NOMO-1 treated with dmso at 0.1 percent for 144 hours (cell line): ENCODE results near the gene CUL9.

Experiments
- DNase-seq: peaks from one replicate; lab custom pipeline; 2025; ENCODE audit not compliant: unreplicated experiment; lab: John Stamatoyannopoulos, UW

The CUL9 gene

DNA sequence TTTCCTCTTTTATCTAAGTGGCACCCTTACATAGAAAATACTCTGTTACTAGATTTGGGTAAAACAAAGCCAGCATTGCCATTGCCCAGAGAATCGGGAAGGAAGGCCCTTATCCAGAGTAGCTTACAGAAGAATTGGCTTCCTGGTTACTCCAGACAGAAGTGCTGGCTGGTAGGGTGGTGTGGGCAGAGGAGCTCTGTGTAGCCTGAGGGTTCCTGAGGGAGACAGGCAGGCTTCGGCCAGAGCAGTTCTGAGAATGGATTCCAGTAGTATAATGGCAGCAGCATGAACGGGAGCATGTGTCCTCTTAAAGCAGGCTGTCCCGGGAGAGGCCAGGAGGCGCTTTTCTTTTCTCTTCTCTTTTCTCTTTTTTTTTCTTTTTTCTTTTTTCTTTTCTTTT lies 11.9 kb downstream of the CUL9 start:
- DNase-seq, result no peak

DNA sequence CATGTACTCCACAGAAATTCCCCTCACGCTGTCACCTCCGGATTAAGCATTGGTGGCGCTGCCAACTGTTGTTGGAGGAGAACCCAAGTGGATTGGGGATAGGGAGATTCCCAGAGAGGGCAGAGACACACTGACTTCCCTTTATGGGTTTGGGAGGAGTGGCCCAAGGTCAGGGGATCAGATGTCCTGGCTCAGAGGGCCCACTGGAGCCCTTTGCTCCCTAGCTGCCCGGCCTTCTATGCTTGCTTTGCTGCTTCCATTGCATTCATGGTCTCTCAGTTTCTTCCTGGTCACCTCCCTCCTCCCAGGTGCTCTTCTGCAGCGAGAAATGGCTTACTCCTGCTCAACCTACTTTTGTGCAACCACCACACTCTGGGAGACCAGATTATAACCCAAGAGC lies 14.3 kb downstream of the CUL9 start:
- no peak for DNase-seq

DNA sequence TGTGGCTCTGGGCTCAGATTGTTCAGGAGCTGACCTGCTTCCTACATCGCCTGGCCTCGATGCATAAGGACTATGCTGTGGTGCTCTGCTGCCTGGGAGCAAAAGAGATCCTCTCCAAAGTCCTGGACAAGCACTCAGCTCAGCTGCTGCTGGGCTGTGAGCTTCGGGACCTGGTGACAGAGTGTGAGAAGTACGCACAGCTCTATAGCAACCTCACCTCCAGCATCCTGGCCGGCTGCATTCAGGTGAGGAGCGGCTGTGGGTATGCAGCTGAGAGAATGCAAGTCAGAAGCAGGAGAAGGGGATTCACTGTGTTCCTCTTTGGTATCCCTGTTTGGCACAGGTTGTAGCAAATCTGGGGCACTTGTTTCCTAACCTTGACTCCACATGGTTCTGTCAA lies 17.9 kb downstream of the CUL9 start:
- DNase-seq, result no peak

DNA sequence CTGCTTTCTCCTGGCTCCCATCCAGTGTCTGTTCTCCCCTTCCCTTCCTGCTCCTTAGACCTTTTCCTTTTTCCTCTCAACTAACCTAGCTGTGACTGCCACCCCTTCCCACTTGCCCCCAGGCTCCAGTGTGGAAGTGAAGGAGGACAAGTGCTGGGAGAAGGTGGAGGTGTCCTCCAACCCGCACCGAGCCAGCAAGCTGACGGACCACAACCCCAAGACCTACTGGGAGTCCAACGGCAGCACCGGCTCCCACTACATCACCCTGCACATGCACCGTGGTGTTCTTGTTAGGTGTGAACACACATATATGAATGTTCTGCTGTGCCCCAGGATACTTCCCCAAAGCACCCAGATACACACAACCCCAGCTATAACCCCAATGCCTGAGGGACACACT lies 18.5 kb downstream of the CUL9 start:
- DNase-seq, result no peak

DNA sequence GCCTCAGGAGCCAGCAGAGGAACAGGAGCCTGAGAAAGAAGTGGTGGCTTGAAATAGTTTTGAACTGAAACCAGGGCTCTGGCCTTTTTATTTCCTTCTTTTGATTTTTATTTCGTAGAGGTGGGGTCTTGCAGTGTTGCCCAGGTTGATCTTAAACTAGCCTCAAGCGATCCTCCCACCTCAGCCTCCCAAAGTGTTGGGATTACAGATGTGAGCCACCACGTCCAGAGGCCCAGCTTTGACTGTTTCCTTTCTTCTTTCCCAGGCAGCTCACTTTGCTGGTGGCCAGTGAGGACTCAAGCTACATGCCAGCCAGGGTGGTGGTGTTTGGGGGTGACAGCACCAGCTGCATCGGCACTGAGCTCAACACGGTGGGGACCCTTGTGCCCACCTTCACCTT lies 20.5 kb downstream of the CUL9 start:
- no peak for DNase-seq

DNA sequence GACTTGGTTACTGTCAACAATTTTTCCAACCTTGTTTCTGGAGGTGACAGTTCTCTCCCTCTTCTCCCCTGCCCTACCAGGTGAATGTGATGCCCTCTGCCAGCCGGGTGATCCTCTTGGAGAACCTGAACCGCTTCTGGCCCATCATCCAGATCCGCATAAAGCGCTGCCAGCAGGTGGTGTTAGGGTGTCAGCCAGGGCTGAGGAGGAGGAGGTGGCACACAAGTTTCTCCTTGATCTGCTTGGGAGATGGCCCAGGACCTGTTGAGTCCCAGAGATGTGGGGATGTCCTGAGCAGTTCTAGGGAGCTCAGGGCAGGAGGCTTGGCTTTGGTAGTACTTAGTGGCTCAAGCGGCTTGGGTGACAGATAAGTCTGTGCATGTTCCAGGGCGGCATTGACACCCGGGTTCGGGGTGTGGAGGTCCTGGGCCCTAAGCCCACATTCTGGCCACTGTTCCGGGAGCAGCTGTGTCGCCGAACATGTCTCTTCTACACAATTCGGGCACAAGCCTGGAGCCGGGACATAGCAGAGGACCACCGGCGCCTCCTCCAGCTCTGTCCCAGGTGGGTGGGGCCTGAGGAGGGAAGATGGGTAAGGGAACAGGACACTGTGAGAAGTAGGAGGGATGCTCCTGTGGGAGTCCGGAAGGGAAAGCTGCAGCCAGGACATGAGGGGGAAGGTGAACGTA lies 21.2 kb downstream of the CUL9 start:
- DNase-seq, result no peak

DNA sequence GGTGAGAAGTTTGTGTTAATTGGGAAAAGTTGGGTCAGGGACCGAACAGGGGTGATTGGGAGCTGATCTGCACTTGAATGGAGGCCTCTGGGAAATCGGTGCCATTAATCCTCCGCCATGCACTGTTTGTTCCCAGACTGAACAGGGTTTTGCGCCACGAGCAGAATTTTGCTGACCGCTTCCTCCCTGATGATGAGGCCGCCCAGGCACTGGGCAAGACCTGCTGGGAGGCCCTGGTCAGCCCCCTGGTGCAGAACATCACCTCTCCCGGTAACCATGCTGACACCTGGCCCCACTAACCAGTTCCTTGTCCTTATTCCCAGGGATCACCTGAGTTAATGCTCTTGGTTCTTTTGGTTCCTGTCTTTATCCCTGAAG lies 21.7 kb downstream of the CUL9 start:
- DNase-seq, result no peak

DNA sequence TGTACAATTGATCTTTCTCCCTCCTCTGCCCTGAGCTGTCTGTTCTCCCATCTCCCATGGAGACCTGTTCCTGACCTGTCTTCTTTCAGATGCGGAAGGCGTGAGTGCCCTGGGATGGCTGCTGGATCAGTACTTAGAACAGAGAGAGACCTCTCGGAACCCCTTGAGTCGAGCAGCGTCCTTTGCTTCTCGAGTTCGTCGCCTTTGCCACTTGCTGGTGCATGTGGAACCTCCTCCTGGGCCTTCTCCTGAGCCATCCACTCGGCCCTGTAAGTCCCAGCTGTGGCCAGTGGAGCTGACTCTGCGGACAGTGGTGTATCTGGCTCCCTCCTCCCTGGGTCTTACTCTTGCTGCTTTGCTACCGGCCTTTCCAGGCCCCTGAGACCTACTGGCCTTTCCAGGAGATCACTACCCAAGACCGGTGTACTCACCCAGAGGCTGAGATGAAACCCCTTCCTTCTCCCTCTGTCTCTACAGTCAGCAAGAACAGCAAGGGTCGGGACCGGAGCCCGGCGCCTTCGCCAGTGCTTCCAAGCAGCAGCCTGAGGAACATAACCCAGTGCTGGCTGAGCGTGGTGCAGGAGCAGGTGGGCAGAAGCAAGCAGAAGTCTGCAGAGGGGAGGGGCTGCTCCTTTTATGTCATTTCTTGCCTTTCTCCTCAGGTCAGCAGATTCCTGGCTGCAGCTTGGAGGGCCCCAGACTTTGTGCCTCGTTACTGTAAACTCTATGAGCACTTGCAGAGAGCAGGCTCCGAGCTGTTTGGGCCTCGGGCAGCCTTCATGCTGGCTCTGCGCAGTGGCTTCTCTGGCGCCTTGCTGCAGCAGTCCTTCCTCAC lies 22.5 kb downstream of the CUL9 start:
- no peak for DNase-seq

DNA sequence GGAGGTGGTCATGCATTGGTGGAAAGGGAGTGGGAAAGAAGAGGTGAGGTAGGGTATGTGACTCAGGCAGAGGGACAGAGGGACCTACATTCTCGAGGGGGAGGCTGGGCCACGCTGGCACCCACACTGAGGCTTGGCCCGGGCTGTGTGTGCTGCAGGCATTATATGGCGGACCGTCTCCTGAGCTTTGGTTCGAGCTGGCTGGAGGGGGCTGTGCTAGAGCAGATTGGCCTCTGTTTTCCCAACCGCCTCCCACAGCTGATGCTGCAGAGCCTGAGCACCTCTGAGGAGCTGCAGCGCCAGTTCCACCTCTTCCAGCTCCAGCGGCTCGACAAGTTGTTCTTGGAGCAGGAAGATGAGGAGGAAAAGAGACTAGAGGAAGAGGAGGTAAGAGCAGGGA lies 23.9 kb downstream of the CUL9 start:
- no peak for DNase-seq

DNA sequence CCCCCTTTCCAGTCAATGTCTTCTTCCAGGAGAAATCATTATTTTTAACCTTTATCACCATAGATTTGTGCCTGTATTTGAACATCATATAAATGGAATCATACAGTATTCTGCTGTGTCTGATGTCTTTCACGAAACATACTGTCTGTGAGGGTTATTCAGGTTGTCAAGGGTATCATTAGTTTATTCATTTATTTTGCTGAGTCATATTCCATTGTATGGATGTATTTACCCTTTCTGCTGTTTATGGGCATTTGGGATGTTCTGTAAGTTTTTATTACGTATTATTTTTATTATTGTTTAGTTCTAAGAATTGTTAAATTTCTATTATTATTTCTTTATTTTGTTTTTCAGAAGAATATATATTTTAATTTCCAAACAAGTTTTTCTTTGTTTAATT lies 25.3 kb downstream of the CUL9 start:
- no peak for DNase-seq

DNA sequence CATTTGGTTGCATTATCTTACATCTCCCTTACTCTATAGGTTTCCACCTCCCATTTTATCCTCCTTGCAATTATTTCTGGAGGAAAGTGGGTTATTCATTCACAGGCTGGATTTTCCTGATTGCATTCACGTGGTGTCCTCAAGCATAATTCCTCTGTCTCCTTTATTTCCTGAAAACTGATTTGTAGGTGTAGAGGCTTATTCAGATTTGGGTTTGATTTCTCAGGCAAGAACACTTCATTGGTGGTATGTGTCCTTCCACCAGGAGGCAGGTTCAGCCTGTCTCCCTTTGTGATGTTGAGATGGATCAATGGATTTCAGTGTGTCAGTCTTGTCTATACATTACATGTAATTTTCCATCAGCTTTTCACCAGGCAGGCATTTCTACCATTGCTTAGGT lies 30.0 kb downstream of the CUL9 start:
- no peak for DNase-seq

DNA sequence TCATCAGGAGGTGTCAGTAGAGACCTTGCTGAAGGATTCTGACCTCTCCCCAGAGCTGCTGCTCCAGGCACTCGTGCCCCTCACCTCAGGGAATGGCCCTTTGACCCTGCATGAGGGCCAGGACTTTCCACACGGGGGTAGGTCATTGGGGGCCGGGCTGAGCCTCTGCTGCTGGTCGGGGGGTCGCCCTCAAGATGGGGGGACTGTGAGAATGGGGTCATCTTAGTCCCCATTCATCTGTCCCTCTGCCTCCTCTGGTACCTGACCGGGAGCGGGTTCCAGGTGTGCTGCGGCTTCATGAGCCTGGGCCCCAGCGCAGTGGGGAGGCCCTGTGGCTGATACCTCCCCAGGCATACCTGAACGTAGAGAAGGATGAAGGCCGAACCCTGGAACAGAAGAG lies 31.4 kb downstream of the CUL9 start:
- DNase-seq, result no peak

DNA sequence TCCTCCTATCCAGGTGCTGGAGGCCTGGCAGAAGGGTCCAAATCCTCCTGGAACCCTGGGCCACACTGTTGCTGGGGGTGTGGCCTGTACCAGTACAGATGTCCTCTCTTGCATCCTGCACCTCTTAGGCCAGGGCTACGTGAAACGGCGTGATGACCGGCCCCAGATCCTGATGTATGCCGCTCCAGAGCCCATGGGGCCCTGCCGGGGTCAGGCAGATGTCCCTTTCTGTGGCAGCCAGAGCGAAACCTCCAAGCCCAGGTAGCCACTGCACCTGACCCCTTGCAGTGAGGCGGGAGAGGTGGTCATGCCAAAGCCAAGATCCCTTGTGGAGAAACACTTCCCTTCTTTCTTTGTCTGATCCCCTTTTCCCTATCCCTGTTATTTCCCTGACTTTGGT lies 33.1 kb downstream of the CUL9 start:
- DNase-seq, result no peak

DNA sequence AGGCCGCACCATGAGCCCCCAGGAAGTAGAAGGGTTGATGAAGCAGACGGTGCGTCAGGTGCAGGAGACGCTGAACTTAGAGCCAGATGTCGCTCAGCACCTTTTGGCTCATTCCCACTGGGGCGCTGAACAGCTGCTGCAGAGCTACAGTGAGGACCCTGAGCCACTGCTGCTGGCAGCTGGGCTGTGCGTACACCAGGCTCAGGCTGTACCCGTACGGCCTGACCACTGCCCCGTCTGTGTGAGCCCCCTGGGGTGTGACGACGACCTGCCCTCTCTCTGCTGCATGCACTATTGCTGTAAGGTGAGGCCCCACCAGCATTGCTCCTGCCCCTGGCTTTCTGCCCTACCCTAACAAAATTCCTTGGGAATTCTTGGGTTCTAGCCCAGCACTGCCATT lies 34.2 kb downstream of the CUL9 start:
- no peak for DNase-seq

DNA sequence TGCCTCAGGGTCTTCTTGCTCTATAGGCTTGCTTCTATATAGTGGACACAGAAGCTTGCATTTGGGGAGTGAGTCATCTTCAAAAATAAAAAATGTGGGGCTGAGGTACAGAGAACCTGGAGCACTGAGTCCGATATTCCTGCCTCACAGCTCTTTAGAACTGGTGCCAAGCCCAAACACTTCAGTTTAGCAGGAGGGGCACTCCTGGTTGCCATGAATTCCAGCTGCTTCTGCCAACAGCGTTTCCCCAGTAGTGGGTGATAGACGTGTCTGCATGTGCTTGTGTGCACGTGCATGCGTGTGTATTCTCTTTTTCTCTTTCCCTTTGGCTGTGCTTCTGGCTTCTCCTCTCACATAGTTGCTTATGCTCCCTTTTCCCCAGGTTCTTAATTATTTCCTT lies 35.4 kb downstream of the CUL9 start:
- no peak for DNase-seq

DNA sequence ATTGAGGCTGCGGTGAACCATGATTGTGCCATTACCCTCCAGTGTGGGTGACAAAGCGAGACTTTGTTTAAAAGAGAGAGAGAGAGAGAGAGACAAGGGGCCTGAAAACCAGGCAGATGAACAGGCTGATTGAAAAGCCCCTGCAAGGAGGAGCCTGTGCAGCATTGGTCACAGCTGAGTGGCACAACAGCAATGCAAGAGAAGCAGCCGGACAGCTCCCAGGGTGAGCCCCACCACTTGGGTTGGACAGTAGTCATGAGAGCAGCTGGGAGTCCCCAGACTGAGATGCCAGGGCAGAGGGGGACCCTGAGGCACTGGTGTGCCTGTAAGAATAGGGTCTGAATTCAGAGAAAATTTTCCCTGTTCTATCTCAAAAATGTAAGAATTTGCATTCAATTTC lies 37.1 kb downstream of the CUL9 start:
- no peak for DNase-seq

DNA sequence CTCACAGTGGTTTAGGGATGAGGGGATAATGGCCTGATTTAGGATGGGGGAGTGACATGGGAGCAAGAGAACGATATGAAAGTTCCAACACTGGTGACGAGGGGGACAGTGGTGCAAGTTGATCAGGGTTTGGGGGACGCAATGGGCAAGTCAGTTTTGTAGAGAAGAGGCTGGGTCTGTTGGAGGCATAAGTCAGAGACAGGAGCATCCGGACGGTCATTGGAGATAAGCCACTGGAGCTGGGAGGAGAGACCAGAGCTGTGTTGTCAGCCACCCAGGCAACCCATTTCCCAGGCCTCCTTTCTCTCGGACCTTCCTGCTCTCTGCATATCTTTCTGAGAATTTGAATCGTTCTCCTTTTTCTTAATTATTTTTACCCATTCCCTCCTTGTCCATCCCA lies 37.8 kb downstream of the CUL9 start:
- no peak for DNase-seq

DNA sequence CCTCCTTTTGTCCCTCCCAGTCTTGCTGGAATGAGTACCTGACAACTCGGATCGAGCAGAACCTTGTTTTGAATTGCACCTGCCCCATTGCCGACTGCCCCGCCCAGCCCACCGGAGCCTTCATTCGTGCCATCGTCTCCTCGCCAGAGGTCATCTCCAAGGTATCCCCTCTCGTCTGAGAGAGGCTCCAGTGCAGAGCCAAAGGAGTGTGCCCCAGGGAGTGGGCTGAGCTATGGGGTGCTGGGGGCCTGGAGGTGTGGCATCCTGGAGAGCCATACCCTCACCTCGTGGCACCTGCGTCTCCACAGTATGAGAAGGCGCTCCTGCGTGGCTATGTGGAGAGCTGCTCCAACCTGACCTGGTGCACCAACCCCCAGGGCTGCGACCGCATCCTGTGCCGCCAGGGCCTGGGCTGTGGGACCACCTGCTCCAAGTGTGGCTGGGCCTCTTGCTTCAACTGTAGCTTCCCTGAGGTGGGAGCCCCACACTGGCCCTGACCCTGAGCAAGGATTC lies 38.5 kb downstream of the CUL9 start:
- DNase-seq, result no peak

DNA sequence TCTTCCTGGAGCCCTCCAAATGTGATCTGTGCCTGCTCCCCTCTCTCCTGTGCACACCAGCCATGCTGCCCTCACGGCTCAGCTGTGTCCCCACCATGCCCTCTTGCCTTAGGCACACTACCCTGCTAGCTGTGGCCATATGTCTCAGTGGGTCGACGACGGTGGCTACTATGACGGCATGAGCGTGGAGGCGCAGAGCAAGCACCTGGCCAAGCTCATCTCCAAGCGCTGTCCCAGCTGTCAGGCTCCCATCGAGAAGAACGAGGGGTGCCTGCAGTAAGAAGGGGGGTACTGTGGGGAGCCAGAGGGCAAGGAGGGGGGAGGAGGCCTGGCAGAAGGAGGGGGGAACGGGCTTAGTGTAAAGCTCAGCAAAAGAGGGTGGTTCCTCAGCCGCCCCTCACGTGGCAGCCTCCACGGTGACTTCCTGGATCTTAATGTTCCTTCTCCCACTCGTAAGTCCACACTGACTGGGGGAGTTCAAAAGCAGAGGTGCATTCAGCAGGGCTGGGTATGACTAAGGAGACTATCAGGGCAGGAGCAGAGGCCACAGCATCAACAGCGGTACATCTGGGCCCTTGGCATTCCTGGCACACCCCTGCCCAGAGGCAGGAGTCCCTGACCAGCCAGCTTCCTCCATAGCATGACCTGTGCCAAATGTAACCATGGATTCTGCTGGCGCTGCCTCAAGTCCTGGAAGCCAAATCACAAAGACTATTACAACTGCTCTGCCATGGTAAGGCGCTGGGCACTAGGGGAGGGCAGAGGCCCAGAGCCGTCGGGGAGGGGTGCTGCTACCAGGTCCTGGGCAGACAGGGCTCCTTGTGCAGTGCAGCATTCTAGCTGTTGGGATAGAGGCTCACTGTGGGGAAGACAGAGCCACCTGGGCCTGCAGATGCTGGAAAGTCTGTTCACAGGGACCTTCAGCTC lies 39.3 kb downstream of the CUL9 start:
- no peak for DNase-seq

DNA sequence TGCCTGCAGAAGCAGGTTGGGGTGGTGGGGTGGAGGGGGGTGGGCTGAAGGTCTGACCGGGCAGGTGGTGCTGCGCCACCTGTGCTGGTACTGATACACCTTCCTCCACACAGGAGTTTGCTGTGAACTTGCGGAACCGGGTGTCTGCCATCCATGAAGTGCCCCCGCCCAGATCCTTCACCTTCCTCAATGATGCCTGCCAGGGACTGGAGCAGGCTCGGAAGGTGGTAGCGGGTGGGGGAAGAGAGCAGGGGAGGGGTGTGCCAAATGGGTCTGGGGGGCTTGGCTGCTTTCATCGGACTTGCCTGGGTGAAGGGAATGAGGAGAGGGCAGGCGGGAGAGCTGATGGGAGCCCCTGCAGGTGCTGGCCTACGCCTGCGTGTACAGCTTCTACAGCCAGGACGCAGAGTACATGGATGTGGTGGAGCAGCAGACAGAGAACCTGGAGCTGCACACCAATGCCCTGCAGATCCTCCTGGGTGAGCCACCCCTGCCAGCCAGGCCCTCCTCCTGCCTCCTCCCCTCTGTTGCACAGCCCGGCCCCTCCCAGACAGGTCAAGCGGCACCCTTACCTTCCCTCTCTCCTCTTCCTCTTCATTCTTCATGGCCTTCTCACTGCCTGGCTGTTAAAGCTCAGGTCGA lies 40.5 kb downstream of the CUL9 start:
- DNase-seq, result no peak

DNA sequence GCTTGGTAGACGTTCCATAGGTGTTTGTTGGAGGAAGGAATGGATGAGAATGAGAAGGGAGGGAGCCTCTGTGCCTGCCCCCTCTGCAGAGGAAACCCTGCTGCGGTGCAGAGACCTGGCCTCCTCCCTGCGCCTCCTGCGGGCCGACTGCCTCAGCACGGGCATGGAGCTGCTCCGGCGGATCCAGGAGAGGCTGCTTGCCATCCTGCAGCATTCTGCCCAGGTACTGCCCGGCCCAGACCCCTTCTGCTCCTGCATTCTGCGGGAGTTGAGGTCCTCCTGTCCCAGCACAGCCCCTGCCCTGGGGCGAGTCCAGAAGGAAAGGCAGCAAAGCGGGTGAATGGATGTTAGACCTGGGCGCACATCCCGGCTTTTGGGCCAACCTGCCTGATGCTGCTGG lies 41.2 kb downstream of the CUL9 start:
- DNase-seq, result no peak
